Loucy (cell line): ENCODE results near the gene GALNT9.

Experiments
- H2AFZ ChIP-seq: fragments of 200-600 bp; sonication (generic); 2 replicates; pipeline ENCODE4 v1.6.0; 2016; ENCODE audit warnings: antibody characterized with exemption, mild to moderate bottlenecking, low read length, moderate library complexity
- H3F3A ChIP-seq: fragments of 200-600 bp; 2 replicates; pipeline ENCODE4 v1.6.0; 2016; ENCODE audit warnings: antibody characterized with exemption, low read depth, mild to moderate bottlenecking
- H3K27me3 ChIP-seq: fragments of 200-600 bp; sonication (generic); 2 replicates; pipeline ENCODE4 v1.6.1; 2014; ENCODE audit warnings: low read length, mild to moderate bottlenecking; ENCODE audit not compliant: insufficient read depth, poor library complexity, severe bottlenecking
- H3K36me3 ChIP-seq: fragments of 200-600 bp; sonication (generic); 2 replicates; pipeline ENCODE4 v1.6.1; 2016; ENCODE audit warnings: low read length; ENCODE audit not compliant: insufficient read depth
- H3K4me1 ChIP-seq: fragments of 200-600 bp; sonication (generic); 2 replicates; pipeline ENCODE4 v1.5.1; 2014; ENCODE audit warnings: low read length, mild to moderate bottlenecking; ENCODE audit not compliant: insufficient read depth, poor library complexity, severe bottlenecking
- H3K4me2 ChIP-seq: fragments of 200-600 bp; sonication (generic); 2 replicates; pipeline ENCODE4 v1.6.0; 2014; ENCODE audit warnings: antibody characterized with exemption, low read length, low read depth, mild to moderate bottlenecking; ENCODE audit not compliant: poor library complexity, severe bottlenecking
- H3K4me3 ChIP-seq: fragments of 200-600 bp; sonication (generic); 2 replicates; pipeline ENCODE4 v1.5.1; 2014; ENCODE audit warnings: low read length, mild to moderate bottlenecking, mixed read lengths; ENCODE audit not compliant: poor library complexity, severe bottlenecking
- H3K79me2 ChIP-seq: fragments of 200-600 bp; sonication (generic); 2 replicates; pipeline ENCODE4 v1.6.1; 2014; ENCODE audit warnings: low read length; ENCODE audit not compliant: insufficient read depth
- H3K9ac ChIP-seq: fragments of 200-600 bp; sonication (generic); 2 replicates; pipeline ENCODE4 v1.6.0; 2014; ENCODE audit warnings: mild to moderate bottlenecking, low read depth, low read length, moderate library complexity; ENCODE audit not compliant: poor library complexity, severe bottlenecking
- H3K9me2 ChIP-seq: fragments of 200-600 bp; sonication (generic); replicated peaks from 2 replicates; pipeline ENCODE4 v1.6.1; 2016; ENCODE audit warnings: low read depth, low read length, mixed read lengths
- H3K9me3 ChIP-seq: fragments of 200-600 bp; sonication (generic); 2 replicates; pipeline ENCODE4 v1.6.1; 2014; ENCODE audit warnings: mild to moderate bottlenecking, antibody characterized with exemption, low read length, low read depth; ENCODE audit not compliant: insufficient read depth
- H4K20me1 ChIP-seq: fragments of 200-600 bp; sonication (generic); 2 replicates; pipeline ENCODE4 v1.6.0; 2014; ENCODE audit warnings: antibody characterized with exemption, low read length, mild to moderate bottlenecking; ENCODE audit not compliant: insufficient read depth, poor library complexity, severe bottlenecking
- EZH2phosphoT487 ChIP-seq: fragments of 200-600 bp; IDR thresholded peaks from 2 replicates; pipeline ENCODE4 v1.6.1; 2018; ENCODE audit warnings: antibody characterized with exemption, mild to moderate bottlenecking, moderate library complexity, borderline replicate concordance
- TF ChIP-seq, protein P1 (sequence below): fragments of 200-600 bp; sonication (generic); conservative IDR thresholded peaks from 2 replicates; pipeline ENCODE4 v1.5.1; 2014; ENCODE audit warnings: mild to moderate bottlenecking, antibody characterized with exemption, low read length

Gene GALNT9

GRCh38 chr12:132154341-132154761, 175.0 kb downstream of the GALNT9 start:
- Histone ChIP-seq H3K9ac (no peak overlapping the region), H3K4me1 (no peaks in the 10 kb centered on the region), H3K4me3 (no peak overlapping the region), H3F3A (peaks cover 11% of the 10 kb centered on the region), H4K20me1 (no peaks in the 10 kb centered on the region), H3K9me3 (no peaks in the 10 kb centered on the region), H3K27me3 (no peaks in the 10 kb centered on the region), H3K9me2 (no peaks in the 10 kb centered on the region), H3K4me2 (no peak overlapping the region), H3K79me2 (no peaks in the 10 kb centered on the region), H2AFZ (no peak overlapping the region), H3K36me3 (peaks cover 18% of the 10 kb centered on the region; the same call in 1 of the 2 replicates)
- no peak for TF ChIP-seq EZH2phosphoT487
- TF ChIP-seq, protein P1, sequence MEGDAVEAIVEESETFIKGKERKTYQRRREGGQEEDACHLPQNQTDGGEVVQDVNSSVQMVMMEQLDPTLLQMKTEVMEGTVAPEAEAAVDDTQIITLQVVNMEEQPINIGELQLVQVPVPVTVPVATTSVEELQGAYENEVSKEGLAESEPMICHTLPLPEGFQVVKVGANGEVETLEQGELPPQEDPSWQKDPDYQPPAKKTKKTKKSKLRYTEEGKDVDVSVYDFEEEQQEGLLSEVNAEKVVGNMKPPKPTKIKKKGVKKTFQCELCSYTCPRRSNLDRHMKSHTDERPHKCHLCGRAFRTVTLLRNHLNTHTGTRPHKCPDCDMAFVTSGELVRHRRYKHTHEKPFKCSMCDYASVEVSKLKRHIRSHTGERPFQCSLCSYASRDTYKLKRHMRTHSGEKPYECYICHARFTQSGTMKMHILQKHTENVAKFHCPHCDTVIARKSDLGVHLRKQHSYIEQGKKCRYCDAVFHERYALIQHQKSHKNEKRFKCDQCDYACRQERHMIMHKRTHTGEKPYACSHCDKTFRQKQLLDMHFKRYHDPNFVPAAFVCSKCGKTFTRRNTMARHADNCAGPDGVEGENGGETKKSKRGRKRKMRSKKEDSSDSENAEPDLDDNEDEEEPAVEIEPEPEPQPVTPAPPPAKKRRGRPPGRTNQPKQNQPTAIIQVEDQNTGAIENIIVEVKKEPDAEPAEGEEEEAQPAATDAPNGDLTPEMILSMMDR: no peak

GRCh38 chr12:132153501-132154340, 175.7 kb downstream of the GALNT9 start:
- H3K79me2 ChIP-seq: no peaks in the 10 kb centered on the region
- H3K9me2 ChIP-seq: no peaks in the 10 kb centered on the region
- H2AFZ ChIP-seq: no peak overlapping the region
- TF ChIP-seq EZH2phosphoT487: no peak
- TF ChIP-seq, protein P1: peak; percentile 83
- peaks cover 11% of the 10 kb centered on the region for H3F3A ChIP-seq
- H3K36me3 ChIP-seq: peaks cover 18% of the 10 kb centered on the region; the same call in 1 of the 2 replicates
- H3K9ac ChIP-seq: no peak overlapping the region
- H3K27me3 ChIP-seq: no peaks in the 10 kb centered on the region
- H3K4me2 ChIP-seq: no peak overlapping the region
- no peaks in the 10 kb centered on the region for H3K4me1 ChIP-seq
- no peak overlapping the region for H3K4me3 ChIP-seq
- H3K9me3 ChIP-seq: no peaks in the 10 kb centered on the region
- no peaks in the 10 kb centered on the region for H4K20me1 ChIP-seq

DNA sequence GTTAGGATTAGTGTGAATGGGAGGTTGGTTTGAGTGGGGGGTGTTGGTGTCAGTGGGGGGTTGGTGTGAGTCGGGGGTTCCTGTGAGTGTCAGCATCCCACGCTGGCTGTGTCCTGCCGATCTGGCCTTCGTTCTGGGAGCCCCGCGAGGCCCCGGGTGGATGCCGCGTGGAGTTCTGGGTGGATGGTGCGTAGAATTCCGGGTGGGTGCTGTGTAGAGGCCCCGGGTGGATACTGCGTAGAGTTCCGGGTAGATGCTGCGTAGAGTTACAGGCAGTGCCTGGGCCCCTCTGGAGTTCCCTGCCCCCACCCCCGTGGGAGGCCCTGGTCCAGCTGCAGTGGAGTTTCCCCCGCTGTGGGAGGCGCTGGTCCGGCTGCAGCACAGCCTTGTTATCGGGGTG, 176.4 kb downstream of the GALNT9 start:
- Histone ChIP-seq H3K79me2 (no peaks in the 10 kb centered on the region), H3K27me3 (no peaks in the 10 kb centered on the region), H3K9me2 (no peaks in the 10 kb centered on the region), H3K36me3 (peaks cover 17% of the 10 kb centered on the region; the same call in 1 of the 2 replicates), H2AFZ (no peak overlapping the region), H3K4me3 (no peak overlapping the region), H4K20me1 (no peaks in the 10 kb centered on the region), H3K4me1 (no peaks in the 10 kb centered on the region), H3K9ac (no peak overlapping the region), H3K4me2 (no peak overlapping the region), H3F3A (peaks cover 11% of the 10 kb centered on the region), H3K9me3 (no peaks in the 10 kb centered on the region)
- TF ChIP-seq, protein P1: no peak
